ENCODE data around the gene FNDC11. TPM values are rescaled to one million over a fixed set of nuclear protein-coding genes. Genes with fewer than 3 reads are reported as not detected.

Gene FNDC11
- total RNA-seq, 1 donor from 2014 or later, result 0.28 TPM

- ATAC-seq, result no peak
Measured at GRCh38 chr20:63540417-63541186, 13.4 kb upstream of the FNDC11 start.

- no peak for ATAC-seq
Measured at GRCh38 chr20:63541371-63541770, 12.6 kb upstream of the FNDC11 start.

DNA sequence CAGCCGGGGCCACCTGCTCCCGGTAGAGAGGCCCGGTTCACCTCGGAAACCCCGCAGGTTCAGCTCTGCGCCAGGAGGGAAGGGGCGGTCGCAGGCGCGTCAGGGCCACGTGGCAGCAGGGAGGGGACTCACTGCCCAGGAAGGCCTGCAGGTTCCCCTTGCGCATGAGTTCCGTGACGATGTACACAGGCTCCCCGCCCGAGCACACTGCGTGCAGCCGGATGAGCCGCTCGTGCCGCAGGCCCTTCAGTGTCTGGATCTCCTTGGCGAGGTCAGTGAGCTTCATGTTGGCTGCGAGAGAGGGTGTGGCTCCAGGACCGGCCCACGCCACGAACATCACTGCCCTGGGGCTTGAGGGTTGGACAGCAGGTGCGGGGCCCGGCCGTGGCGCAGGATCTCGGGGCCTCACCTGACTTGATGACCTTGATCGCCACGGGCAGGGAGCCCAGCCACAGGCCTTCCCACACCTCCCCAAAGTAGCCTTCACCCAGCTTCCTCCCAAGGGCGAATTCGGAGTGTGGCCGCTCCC is 11.9 kb upstream of the FNDC11 start:
- peak; percentile 3 for ATAC-seq

GRCh38 chr20:63542696-63543095 is 11.3 kb upstream of the FNDC11 start:
- ATAC-seq, result peak; percentile 4

DNA sequence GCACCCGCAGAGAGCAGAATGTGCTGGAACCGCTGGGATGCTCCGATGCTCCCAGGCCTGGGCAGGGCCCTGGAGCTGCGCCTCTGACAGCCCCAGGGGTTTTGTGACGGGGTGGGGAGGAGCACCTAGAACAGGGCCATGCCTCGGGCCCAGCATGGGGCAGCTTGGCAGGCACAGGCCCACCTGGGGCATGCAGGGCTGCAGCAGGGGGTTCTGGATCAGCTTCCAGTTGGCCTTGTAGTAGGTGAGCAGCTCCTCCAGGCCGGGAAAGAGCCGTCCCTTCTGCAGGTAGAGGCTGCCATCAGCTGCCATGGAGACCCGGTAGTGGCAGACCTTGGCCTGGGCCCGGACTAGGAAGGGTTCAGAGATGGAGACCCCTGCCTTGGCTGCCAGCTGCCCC is 10.8 kb upstream of the FNDC11 start:
- no peak for ATAC-seq

- no peak for ATAC-seq
Measured at GRCh38 chr20:63543733-63544132, 10.2 kb upstream of the FNDC11 start.

- no peak for ATAC-seq
Measured at GRCh38 chr20:63544241-63544957, 9.6 kb upstream of the FNDC11 start.

DNA sequence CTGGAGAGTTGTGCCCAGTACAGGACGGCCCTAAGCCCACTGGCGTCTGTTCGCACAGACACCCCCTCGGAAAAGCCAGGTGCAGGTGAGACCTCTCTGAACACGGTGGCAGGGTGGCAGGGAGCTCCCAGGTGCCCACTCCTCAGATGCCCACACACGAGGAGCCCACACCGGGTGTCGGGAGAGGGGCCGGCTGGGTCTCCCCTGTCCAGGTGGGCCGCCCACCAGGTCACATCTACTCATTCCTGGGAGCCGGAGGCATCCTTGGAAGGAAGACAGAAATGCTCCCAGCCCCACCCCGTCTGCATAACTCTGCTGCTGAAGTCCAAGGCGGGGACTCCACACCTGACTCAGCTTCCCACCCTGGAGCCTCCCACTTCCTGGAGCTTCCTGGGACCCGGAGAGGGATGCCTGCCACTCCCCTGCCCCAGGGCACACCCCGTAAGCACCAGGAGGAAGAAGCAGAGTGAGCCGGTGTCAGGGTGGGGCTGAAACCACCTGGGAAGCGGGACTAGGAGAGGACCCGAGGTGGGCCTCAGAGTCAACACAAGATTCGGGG is 8.9 kb upstream of the FNDC11 start:
- peak; percentile 63 for ATAC-seq

- ATAC-seq, result no peak
Measured at GRCh38 chr20:63545814-63546213, 8.1 kb upstream of the FNDC11 start.

DNA sequence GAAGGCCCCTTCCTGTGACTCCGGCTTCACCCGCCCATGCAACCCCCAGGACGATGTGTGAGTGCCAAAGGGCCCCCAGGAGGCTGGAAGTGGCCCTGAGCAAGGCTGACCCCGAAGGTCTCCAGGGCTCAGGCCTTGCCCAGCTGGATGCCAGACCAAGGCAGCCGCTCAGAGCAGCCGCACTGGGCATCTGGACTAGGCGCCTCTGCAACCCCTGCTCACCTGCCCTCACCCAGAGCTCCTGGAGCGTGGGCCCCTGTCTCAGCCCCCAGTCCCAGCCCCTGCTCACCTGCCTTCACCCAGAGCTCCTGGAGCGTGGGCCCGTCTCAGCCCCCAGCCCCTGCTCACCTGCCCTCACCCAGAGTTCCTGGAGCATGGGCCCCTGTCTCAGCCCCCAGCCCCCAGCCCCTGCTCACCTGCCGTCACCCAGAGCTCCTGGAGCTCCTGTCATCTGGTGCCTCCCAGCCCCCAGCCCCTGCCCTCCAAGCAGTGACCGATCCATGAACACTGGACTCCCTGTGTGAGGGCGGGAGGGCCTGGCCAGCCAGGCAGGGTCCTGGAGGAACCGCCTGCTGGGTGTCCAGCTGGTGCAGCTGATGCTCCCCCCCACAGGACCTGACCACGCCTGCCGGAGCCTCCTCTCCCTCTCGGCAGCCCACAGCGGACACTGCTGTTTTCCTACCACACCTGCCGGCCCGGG is 7.6 kb upstream of the FNDC11 start:
- ATAC-seq, result no peak

DNA sequence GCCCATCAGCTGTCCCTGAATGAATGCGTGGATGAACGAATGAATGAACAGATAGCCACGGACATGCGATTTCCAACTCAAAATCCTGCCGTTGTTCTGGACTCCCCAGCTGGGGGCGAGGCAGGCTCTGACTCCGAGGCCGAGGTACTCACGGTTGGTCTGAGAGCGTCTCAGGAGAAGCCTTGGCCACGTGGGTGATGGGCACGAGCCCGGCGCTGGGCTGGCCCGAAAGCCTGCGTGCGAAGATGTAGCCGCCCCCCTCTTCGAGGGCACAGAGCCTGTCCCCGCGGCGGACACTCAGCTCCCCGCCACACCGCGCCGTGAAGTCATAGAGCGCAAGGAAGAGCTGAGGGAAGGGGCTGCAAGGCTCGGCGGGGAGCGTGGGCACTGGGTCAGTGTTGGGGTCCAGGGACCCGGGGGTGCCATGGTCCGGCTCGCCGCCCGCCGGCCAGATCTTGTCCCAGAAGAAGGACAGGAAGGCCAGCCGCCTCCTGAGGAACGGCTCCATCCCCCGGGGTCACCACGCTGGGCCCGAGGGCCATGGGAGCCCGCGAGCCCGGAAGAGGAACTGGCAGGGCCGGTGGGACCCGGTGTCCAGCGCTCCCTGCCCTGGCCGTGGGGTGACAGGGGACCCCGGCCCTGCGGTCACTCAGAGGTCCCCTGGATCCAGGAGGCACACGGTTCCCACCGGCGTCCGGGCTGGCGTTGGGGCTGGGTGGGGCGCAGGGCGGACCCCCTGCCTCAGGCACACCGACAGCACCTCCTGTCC is 6.8 kb upstream of the FNDC11 start:
- ATAC-seq, result no peak

DNA sequence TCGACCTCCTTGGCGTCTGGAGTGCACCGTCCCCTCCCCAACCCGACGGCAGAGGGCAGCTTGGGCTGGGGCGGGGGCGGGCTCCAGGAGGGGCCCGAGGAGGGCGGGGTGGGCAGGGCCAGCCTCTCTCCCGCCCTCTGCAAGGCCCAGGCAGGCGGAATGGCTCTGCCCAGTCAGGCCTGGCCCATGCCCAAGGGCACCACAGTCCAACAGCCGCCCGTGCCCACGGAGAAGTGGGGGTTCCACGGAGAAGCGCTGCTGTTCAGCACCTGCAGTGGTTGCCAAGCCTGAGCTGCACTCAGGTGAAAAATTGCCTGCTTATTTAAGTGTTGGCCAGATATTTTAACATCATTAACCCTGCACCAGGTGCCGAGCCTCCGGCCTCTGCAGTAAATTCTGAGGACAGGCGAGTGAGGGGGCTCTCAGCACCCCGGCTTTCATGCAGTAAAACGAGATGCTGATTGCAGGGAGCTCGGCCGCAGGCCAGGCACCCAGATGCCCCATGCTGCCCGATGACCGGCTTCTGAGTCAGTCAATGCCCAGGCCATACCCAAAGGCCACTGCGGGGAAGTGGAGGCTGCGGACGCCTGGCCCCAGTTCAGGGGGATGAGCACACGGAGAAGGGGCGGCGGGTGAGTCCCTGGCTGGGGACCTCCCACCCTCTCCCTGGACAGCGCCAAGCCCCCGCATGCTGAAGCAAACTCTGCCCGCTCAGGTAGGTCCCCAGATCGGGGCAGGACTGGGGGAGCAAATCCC is 6.1 kb upstream of the FNDC11 start, which contains the start of gene SRMS:
TSS of gene SRMS (minus strand) at position 25 of the 756 bp plus-strand sequence. CDS start 286 bp downstream, outside the sequence.
- no peak for ATAC-seq

- ATAC-seq, result no peak
Measured at GRCh38 chr20:63548542-63548941, 5.4 kb upstream of the FNDC11 start.

DNA sequence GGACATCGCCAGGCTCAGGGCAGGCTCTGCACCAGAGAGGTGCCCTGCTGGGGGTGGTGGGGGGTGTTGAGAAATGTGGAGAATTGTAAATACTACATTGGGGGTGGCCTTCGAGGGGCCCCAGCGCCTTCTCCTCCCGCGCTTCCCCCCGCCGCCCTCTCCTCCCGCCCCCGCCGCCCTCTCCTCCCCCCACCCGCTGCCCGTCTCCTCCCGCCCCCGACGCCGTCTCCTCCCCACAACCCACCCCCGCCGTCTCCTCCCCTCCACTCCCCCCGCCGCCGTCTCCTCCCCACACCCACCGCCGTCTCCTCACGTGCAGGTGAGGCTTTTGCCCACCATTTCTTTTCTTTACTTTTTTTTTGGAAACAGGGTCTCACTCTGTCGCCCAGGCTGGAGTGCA is 4.9 kb upstream of the FNDC11 start:
- no peak for ATAC-seq

GRCh38 chr20:63549679-63550282 is 4.2 kb upstream of the FNDC11 start:
- ATAC-seq, result no peak

DNA sequence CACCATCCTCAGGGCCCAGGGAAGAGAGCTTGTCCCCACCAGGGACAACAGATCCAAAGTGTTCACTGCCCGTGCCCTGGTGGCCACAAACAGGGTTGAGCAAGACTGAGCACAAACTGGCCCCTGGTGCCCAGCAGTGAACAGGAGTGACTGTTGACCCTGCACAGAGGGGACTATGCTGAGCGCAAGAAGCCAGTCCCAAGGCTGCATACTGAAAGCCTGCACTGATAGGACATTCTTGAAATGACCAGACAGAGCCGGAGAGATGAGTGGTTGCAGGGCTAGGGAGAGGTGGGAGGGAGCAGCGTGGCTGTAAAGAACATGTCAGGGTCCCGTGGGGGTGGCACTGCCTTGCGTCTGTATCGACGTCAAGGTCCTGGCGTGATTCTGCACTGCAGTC is 2.9 kb upstream of the FNDC11 start:
- ATAC-seq, result no peak

GRCh38 chr20:63552481-63553249 is 1.3 kb upstream of the FNDC11 start:
- peak; percentile 5 for ATAC-seq

DNA sequence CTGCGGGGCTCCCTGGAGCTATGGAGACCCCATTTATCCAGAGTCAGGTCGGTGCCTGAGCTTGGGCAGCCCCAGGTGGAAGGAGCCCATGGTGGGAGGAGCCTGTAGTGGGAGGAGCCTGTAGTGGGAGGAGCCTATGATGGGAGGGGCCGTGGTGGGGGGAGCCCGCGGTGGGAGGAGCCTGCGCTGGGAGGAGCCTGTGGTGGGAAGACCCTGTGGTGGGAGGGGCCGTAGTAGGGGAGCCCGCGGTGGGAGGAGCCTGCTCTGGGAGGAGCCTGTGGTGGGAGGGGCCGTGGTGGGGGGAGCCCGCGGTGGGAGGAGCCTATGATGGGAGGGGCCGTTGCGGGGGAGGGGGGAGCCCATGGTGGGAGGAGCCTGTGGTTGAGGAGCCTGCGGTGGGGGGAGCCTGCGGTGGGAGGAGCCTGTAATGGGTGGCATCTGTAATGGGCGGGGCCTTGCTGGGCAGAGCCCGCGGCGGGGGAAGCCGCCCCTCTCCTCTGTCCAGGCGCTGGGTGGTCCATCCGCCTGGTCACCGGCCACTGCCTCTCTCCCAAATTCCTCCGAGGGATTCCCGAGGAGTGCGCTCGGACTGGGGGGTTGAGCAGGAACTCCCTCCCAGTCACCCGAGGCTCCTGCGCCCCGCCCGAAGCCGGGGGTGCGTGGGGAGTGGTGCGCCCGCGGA is 567 bp upstream of the FNDC11 start:
- ATAC-seq, result peak; percentile 80
